ENCODE results near the gene GPS1. TPM values are rescaled to one million over a fixed set of nuclear protein-coding genes. Genes with fewer than 3 reads are reported as not detected.
"Not testable (repeated sequence)": the region's sequence is repeated elsewhere in the genome, so short reads cannot be mapped to it uniquely, and the experiment has no call there.

GPS1 gene
- polyA plus RNA-seq, 4 donors = 98.9 to 158 (median 137) TPM

GRCh38 chr17:82024859-82025258, 26.8 kb upstream of the GPS1 start:
- no peak for DNase-seq (ENCODE audit: low read depth in 4 of 4, low spot score in 2 of 4)

DNA sequence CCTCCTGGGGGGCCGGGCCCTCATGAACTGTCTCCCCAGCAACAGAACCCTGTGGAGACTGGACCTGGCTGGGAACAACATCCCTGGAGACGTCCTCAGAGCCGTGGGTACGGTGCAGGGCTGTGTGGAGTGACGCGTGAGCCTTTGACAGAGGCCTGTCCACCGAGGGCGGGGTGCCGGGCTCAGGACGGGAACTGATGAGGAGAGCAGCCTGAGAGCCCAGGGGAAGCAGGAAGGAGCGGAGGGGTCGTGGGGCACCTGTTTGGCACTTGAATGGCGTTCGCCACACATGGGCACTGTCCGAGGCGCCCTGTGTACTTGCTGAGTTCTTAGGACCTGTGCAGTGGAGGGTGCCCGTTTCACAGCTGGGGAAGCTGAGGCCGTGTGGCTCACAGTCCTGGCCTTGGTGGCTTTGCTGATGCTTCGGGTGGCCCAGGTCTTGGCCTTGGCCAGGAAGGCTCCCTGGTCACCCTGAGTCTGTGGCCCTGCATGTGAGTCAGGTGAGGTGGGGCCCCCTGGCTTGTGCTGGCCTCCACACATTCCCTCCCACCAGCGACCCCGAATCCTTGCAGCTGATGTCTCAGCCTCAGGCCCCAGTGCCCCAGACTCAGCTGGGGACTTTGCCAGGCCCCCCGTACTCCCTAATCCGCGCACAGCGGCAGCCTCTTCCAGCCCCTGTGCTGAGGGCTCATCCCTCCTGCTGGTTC, 26.1 kb upstream of the GPS1 start:
- no peak for DNase-seq (ENCODE audit: low read depth in 4 of 4, low spot score in 2 of 4)

DNA sequence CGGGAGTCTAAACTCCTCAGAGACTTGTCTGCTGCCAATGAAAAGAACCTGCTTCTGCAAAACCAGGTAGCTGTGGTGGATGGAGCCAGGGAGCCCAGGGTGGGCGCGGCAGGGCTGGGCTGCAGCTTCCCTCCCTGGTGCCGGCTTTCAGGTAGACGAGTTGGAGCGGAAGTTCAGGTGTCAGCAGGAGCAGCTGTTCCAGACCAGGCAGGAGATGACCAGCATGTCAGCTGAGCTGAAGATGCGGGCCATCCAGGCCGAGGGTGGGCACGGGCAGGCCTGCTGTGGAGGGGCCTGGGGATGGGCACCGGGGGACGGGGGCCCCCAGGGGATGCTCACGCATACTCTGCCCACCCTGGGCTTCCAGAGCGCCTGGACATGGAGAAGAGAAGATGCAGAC, 23.5 kb upstream of the GPS1 start:
- no peak for DNase-seq (ENCODE audit: low read depth in 4 of 4, low spot score in 2 of 4)

GRCh38 chr17:82028966-82029365, 22.7 kb upstream of the GPS1 start:
- no peak for DNase-seq (ENCODE audit: low read depth in 4 of 4, low spot score in 2 of 4)

DNA sequence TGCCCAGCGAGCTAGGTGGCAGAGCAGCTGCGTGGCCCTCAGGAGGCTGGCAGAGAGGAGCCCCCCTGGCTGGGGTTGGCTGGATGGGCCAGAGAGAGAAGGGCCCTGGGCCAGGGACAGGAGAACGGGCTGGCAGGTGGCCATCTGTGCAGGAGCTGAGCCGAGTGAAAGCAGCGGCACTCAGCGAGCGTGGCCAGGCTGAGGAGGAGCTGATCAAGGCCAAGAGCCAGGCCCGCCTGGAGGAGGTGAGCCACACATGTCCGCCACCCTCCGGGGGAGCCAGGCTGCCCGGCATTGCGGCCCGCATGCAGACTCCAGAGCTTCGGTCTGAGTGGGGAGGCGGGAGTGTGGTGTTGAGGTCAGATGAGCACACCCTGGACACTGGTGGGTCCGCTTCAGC, 22.3 kb upstream of the GPS1 start:
- DNase-seq (ENCODE audit: low read depth in 4 of 4, low spot score in 2 of 4) = no peak

- no peak for DNase-seq (ENCODE audit: low read depth in 4 of 4, low spot score in 2 of 4)
Measured at GRCh38 chr17:82029990-82030469, 21.7 kb upstream of the GPS1 start.

GRCh38 chr17:82030470-82031302, 21.0 kb upstream of the GPS1 start:
- DNase-seq (ENCODE audit: low read depth in 4 of 4, low spot score in 2 of 4) = no peak

GRCh38 chr17:82031303-82031884, 20.3 kb upstream of the GPS1 start, which contains the start of gene RAC3:
RAC3 (plus strand) TSS chr17:82031678; CDS start chr17:82031762, 84 bp downstream.
- no peak for DNase-seq (ENCODE audit: low read depth in 4 of 4, low spot score in 2 of 4)

GRCh38 chr17:82031885-82032627, 19.6 kb upstream of the GPS1 start:
- DNase-seq (ENCODE audit: low read depth in 4 of 4, low spot score in 2 of 4) = no peak

DNA sequence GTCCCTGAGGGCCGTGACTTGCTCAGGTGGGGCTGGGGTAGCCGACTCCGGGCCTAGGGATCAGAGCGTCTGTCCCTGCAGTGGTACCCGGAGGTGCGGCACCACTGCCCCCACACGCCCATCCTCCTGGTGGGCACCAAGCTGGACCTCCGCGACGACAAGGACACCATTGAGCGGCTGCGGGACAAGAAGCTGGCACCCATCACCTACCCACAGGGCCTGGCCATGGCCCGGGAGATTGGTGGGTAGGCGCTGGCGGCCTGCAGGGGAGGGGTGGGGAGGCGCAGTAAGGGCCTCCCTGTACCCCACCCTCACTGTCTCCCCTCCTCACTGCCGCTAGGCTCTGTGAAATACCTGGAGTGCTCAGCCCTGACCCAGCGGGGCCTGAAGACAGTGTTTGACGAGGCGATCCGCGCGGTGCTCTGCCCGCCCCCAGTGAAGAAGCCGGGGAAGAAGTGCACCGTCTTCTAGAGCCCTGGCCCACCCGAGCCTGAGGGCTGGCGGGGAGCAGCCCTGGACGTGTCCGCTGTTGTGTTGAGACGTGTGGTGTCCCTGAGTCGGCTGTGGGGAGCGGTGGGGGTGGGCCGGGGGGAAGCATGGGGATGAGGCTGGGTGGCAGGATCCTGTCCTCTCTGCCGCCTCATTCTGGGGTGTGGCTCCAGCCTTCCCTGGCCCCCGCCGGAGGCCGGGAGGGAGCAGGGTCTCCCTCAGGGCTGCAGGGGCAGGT, 18.2 kb upstream of the GPS1 start:
- DNase-seq (ENCODE audit: low read depth in 4 of 4, low spot score in 2 of 4) = no peak

DNA sequence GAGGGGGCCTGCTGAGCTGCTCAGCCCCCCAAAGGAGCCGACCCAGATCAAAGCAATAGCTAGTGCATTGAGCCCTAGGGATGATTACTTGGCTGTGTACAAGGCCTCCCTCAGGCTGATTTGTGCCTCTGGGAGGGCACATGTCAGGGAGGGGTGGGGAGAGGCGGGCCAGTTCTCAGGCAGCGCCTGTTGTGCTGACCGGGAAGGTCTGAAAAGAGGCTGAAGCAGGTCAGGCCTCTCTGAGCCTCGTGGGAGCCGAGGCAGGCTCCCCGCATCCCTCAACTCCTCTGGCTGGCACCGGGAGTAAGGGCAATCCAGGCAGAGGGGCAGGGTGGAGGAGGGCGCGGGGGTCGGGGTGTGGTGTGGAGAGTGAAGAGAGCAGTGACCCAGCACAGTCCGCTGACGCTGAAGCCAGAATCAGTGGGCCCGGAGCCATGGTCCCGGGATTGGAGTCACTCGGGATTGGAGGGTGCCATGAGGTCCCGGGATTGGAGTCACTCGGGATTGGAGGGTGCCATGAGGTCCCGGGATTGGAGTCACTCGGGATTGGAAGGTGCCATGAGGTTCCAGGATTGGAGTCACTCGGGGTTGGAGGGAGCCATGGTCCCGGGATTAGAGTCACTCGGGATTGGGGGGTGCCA, 17.2 kb upstream of the GPS1 start:
- no peak for DNase-seq (ENCODE audit: low read depth in 4 of 4, low spot score in 2 of 4)

GRCh38 chr17:82035488-82035887, 16.2 kb upstream of the GPS1 start:
- DNase-seq (ENCODE audit: low read depth in 4 of 4, low spot score in 2 of 4) = no peak

DNA sequence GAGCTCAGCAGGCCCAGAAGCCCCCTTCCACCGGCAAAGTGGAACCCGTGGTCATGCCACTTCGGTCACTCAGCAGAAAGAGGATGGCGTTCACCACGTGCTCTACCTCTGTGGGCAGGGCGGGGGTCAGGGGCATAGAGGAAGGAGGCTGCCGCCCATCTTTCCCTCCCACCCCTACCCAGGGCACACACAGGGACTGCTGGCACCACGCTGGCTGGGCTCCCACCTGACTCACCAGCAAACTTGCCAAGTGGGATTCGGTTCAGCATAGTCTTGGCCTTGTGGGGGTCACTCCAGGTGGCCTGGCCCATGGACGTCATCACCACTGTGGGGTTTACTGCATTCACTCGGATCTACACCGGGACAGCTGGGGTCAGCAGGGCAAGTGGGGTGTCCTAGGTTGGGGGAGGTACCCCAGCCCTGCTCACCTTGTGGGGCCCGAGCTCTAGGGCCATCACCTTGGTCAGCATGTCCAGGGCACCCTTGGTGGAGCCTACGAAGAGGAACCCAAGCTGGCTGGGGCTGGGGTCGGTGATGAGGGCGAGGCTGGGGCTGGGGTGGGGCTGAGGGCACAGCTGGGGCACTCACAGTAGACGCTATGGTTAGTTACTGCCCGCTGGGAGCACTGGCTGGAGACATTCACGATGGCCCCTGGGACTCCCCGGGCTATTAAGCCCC, 15.6 kb upstream of the GPS1 start:
- DNase-seq (ENCODE audit: low read depth in 4 of 4, low spot score in 2 of 4) = no peak

GRCh38 chr17:82036634-82037091, 15.0 kb upstream of the GPS1 start:
- no peak for DNase-seq (ENCODE audit: low read depth in 4 of 4, low spot score in 2 of 4)

DNA sequence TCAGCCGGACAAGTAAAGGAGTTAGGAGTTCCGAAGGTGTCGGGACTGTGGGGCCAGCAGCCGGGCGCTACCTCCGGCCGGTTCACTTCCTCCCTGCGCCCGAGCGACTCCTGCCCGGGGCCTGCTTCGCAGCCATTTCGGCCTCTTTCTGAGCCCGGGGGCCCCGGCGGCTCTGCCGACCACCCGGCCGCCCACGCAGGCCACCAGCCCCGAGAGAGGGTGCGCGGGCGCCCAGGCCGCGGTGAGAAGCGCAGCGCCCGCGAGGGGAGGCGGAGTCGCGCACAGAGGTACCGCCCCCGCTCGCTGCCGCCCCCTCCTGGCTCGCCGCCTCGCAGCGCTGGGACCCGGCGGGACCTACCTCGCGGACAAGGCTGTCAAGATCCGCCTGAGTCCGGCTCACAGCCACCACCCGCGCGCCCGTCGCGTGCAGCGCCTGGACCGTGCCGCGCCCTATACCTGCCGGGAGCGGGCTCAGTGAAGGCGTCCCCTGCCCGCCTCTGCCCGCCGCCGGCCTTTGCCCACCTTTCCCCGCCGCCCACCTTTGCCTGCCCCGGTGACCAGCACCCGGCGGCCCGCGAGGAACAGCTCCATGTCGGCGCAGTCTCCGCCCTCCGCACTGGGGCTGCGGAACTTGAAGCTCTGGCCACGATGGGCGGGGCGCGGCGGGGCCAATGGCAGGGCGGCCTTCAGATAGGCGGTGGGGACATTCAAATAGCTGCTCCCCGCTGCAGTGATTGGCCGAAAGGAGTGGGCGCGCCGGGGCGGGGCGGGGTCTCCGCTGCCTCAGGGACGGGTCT, 14.4 kb upstream of the GPS1 start, which contains the start of gene DCXR:
DCXR (minus strand) TSS at position 606 of the 797 bp plus-strand sequence; CDS start at position 591, 15 bp downstream.
- DNase-seq (ENCODE audit: low read depth in 4 of 4, low spot score in 2 of 4) = peak; percentile 84 to 91 (median 88)

- DNase-seq (ENCODE audit: low read depth in 4 of 4, low spot score in 2 of 4) = no peak
Measured at GRCh38 chr17:82037889-82038195, 13.9 kb upstream of the GPS1 start.

- DNase-seq (ENCODE audit: low read depth in 4 of 4, low spot score in 2 of 4) = not testable (repeated sequence)
Measured at GRCh38 chr17:82038796-82039409, 12.8 kb upstream of the GPS1 start.

Data from left renal cortex interstitium (tissue), 4 donors.